ENCODE results near the gene CBR4. TPM values are rescaled to one million over a fixed set of nuclear protein-coding genes. Genes with fewer than 3 reads are reported as not detected.

The CBR4 gene
- total RNA-seq, 1 experiment from 2014 or later, result 33.6 TPM

DNA sequence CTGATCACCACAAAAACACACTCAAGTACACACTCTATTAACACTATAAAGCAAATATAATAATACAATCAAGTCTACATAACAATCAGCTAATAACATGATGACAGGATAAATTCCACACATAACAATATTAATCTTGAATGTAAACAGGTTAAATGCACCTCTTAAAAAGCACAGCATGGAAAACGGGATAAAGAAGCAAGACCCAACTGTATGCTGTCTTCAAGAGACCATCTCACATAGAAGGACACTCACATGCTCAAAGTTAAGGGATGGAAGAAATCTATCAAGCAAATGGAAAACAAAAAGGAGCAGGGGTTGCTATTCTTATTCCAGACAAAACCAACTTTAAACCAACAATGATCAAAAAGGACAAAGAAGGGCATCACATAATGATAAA lies 28.1 kb downstream of the CBR4 start:
- H2BK120ac ChIP-seq (ENCODE audit: low read depth, low read length, poor library complexity, severe bottlenecking), result no peak overlapping the region
- no peak overlapping the region for H4K5ac ChIP-seq (ENCODE audit: insufficient read length, low read depth, low read length)
- H4K8ac ChIP-seq (replicated peaks; ENCODE audit: insufficient read length, low read depth, low read length), result no peak overlapping the region
- H4K20me1 ChIP-seq (ENCODE audit: control insufficient read depth, insufficient read depth, insufficient read length), result no peaks in the 10 kb centered on the region
- H3K14ac ChIP-seq (ENCODE audit: insufficient read depth, low read length), result no peak overlapping the region
- no peak overlapping the region for H4K91ac ChIP-seq (ENCODE audit: insufficient read length, low read depth, low read length)
- H3T11ph ChIP-seq (ENCODE audit: low read length), result no peak overlapping the region
- H3K4me2 ChIP-seq (ENCODE audit: insufficient read depth, insufficient read length, low read length), result no peak overlapping the region
- no peaks in the 10 kb centered on the region for H3K27me3 ChIP-seq (ENCODE audit: insufficient read depth, low read length)
- H3K56ac ChIP-seq (ENCODE audit: insufficient read length, low read depth, low read length), result no peak overlapping the region
- no CpG with 5 or more reads among the region's 1 CpG for WGBS (ENCODE audit: extremely low coverage, insufficient read length, low lambda C conversion rate)
- peaks cover 2 to 6% of the 10 kb centered on the region in 2 experiments; a peak in 2 of 4 replicates for H3K4me1 Mint-ChIP-seq
- no peak overlapping the region for H2BK12ac ChIP-seq (ENCODE audit: insufficient read length, low read depth, low read length)
- H3K36me3 Mint-ChIP-seq (ENCODE audit: insufficient read depth in 1 of 3, low read depth in 3 of 3), result peaks cover 50 to 58% (median 54%) of the 10 kb centered on the region in 3 experiments
- no peaks in the 10 kb centered on the region for H3K9me3 ChIP-seq (ENCODE audit: control insufficient read depth, low read depth, low read length)
- no peak overlapping the region for H3K18ac ChIP-seq (ENCODE audit: insufficient read length, low read depth, low read length)
- DNase-seq, result no peak
- no peak overlapping the region for H2BK20ac ChIP-seq (ENCODE audit: low read depth, low read length, poor library complexity, severe bottlenecking)
- H3K23ac ChIP-seq (ENCODE audit: insufficient read length, low read depth, low read length), result no peak overlapping the region
- H3K27me3 Mint-ChIP-seq (ENCODE audit: low read depth), result no peaks in the 10 kb centered on the region
- H2AK5ac ChIP-seq (ENCODE audit: insufficient read length, low read length), result no peak overlapping the region
- TF ChIP-seq, protein P1, sequence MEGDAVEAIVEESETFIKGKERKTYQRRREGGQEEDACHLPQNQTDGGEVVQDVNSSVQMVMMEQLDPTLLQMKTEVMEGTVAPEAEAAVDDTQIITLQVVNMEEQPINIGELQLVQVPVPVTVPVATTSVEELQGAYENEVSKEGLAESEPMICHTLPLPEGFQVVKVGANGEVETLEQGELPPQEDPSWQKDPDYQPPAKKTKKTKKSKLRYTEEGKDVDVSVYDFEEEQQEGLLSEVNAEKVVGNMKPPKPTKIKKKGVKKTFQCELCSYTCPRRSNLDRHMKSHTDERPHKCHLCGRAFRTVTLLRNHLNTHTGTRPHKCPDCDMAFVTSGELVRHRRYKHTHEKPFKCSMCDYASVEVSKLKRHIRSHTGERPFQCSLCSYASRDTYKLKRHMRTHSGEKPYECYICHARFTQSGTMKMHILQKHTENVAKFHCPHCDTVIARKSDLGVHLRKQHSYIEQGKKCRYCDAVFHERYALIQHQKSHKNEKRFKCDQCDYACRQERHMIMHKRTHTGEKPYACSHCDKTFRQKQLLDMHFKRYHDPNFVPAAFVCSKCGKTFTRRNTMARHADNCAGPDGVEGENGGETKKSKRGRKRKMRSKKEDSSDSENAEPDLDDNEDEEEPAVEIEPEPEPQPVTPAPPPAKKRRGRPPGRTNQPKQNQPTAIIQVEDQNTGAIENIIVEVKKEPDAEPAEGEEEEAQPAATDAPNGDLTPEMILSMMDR (conservative IDR thresholded peaks at IDR 0.05), result no peak
- no peak overlapping the region for H2AFZ ChIP-seq (ENCODE audit: low read length)
- no peaks in the 10 kb centered on the region for H3K79me2 ChIP-seq (ENCODE audit: insufficient read depth, low read length)
- peaks cover 16 to 17% of the 10 kb centered on the region in 2 experiments for H3K9me3 Mint-ChIP-seq
- no peak overlapping the region for H3K27ac Mint-ChIP-seq
- no peak overlapping the region for H3K27ac ChIP-seq (ENCODE audit: insufficient read length, low read depth, low read length)
- no peak overlapping the region for H3K4me3 Mint-ChIP-seq
- H2BK15ac ChIP-seq (ENCODE audit: low read depth, low read length), result no peak overlapping the region
- H2BK5ac ChIP-seq (ENCODE audit: insufficient read length, low read length), result no peak overlapping the region
- H3K4ac ChIP-seq (ENCODE audit: low read depth, low read length), result no peak overlapping the region
- no peaks in the 10 kb centered on the region for H3K79me1 ChIP-seq (ENCODE audit: insufficient read depth, low read depth, low read length, poor library complexity, severe bottlenecking)
- no peaks in the 10 kb centered on the region for H3K4me1 ChIP-seq (ENCODE audit: insufficient read depth, low read length)
- H3K9ac ChIP-seq (ENCODE audit: extremely low read depth, insufficient read length, low read length), result no peak overlapping the region
- H3K23me2 ChIP-seq (ENCODE audit: insufficient read length, low read depth, low read length, poor library complexity, severe bottlenecking), result no peaks in the 10 kb centered on the region
